GM21528 (cell line): ENCODE results near the gene CD4.

Experiments
- ATAC-seq: cut with Tn5 transposase; IDR thresholded peaks from one replicate; pipeline ENCODE4 v1.9.1; 2021; ENCODE audit warnings: mild to moderate bottlenecking, moderate library complexity; ENCODE audit not compliant: unreplicated experiment, low FRiP score

CD4 gene

GRCh38 chr12:6826734-6827436, 37.6 kb downstream of the CD4 start:
- ATAC-seq = no peak

- no peak for ATAC-seq
These were observed 38.1 kb downstream of the CD4 start for GRCh38 chr12:6827437-6827911.

GRCh38 chr12:6827982-6828780, 38.9 kb downstream of the CD4 start, which contains the start of gene P3H3:
Gene P3H3, plus strand, starts transcription at chr12:6828407. Its CDS starts 34 bp downstream, at chr12:6828441.
- no peak for ATAC-seq

GRCh38 chr12:6828781-6829535, 39.6 kb downstream of the CD4 start:
- ATAC-seq = no peak

GRCh38 chr12:6829536-6830220, 40.4 kb downstream of the CD4 start:
- ATAC-seq = no peak

GRCh38 chr12:6830286-6830890, 41.1 kb downstream of the CD4 start:
- ATAC-seq = no peak

GRCh38 chr12:6830999-6831398, 41.7 kb downstream of the CD4 start:
- no peak for ATAC-seq

GRCh38 chr12:6831450-6831995, 42.2 kb downstream of the CD4 start:
- no peak for ATAC-seq

- ATAC-seq = no peak
These were observed 42.8 kb downstream of the CD4 start for GRCh38 chr12:6832125-6832524.

- no peak for ATAC-seq
These were observed 44.0 kb downstream of the CD4 start for GRCh38 chr12:6833189-6833890.

GRCh38 chr12:6834254-6834653, 44.9 kb downstream of the CD4 start:
- ATAC-seq = no peak

- ATAC-seq = no peak
These were observed 45.5 kb downstream of the CD4 start for GRCh38 chr12:6834873-6835272.

GRCh38 chr12:6836851-6837250, 47.5 kb downstream of the CD4 start:
- no peak for ATAC-seq

- no peak for ATAC-seq
These were observed 48.2 kb downstream of the CD4 start for GRCh38 chr12:6837370-6838060.

GRCh38 chr12:6838854-6839253, 49.5 kb downstream of the CD4 start:
- ATAC-seq = no peak

- ATAC-seq = no peak
These were observed 50.3 kb downstream of the CD4 start for GRCh38 chr12:6839482-6840201.

GRCh38 chr12:6840330-6840729, 51.0 kb downstream of the CD4 start:
- ATAC-seq = no peak
